Vagina (tissue), 2 donors: Measurements from ENCODE around the gene PLAC9.

Source experiments
- CTCF ChIP-seq, 3 experiments: fragments of 450-650 bp in 2 of 3; fragments of 200-600 bp in 1 of 3; sonication (generic) in 1 of 3; IDR thresholded peaks; one replicate each; pipeline ENCODE4 v1.5.1; 2017 to 2019; ENCODE audit warnings: antibody characterized with exemption in 3 of 3, mild to moderate bottlenecking in 2 of 3, moderate library complexity in 2 of 3
- POLR2AphosphoS5 ChIP-seq, 2 donors: sonication (generic); formaldehyde crosslinking; IDR thresholded peaks; one replicate each; pipeline ENCODE4 v1.9.0; 2017; ENCODE audit warnings: antibody characterized with exemption in 2 of 2, mild to moderate bottlenecking in 2 of 2, low read depth in 1 of 2; ENCODE audit not compliant: insufficient read depth in 1 of 2

GRCh38 chr10:80171248-80171660 lies 38.7 kb downstream of the PLAC9 start:
- TF ChIP-seq CTCF (IDR thresholded peaks at IDR 0.05) (no peak), POLR2AphosphoS5 (IDR thresholded peaks at IDR 0.05; ENCODE audit: insufficient read depth in 1 of 2, low read depth in 1 of 2) (no peak)
